ENCODE results near the gene NSUN5. TPM values are rescaled to one million over a fixed set of nuclear protein-coding genes. Genes with fewer than 3 reads are reported as not detected.

Gene NSUN5
- total and polyA plus RNA-seq, 2 of the 8 experiments (the other 6 are each of a cell fraction or from before 2014, with no cell fraction given), result 56.2 to 89.0 TPM

GRCh38 chr7:73338321-73338720, 29.7 kb upstream of the NSUN5 start:
- H2BK15ac ChIP-seq (ENCODE audit: low read length), result no peak overlapping the region

More at GRCh38 chr7:73338321-73338720, 29.7 kb upstream of the NSUN5 start:
- Histone ChIP-seq H4K91ac (replicated peaks; ENCODE audit: insufficient read length, low read length) (no peak overlapping the region), H4K5ac (ENCODE audit: insufficient read length, low read depth, low read length) (no peak overlapping the region), H2AFZ (ENCODE audit: low read length) (no peak overlapping the region), H3K14ac (ENCODE audit: insufficient read length) (no peak overlapping the region), H3K18ac (ENCODE audit: extremely low read depth, low read length) (no peak overlapping the region), H3K4ac (replicated peaks; ENCODE audit: insufficient read length, low read depth, low read length) (no peak overlapping the region), H4K8ac (ENCODE audit: extremely low read depth, insufficient read depth, low read length) (no peak overlapping the region), H3K56ac (replicated peaks; ENCODE audit: insufficient read length, low read depth, low read length) (no peak overlapping the region), H4K20me1 (replicated peaks in 1 of 2; ENCODE audit: control insufficient read depth in 1 of 2, insufficient read depth in 2 of 2, low read length in 2 of 2) (no peaks in the 10 kb centered on the region), H2BK12ac (ENCODE audit: low read depth, low read length) (no peak overlapping the region), H2BK20ac (ENCODE audit: low read length) (no peak overlapping the region), H3K4me3 (ENCODE audit: extremely low read depth in 1 of 4, insufficient read depth in 2 of 4, low read depth in 3 of 4, low read length in 4 of 4) (no peak overlapping the region), H3K9ac (replicated peaks in 1 of 4; ENCODE audit: extremely low read depth in 1 of 4, low read depth in 3 of 4, low read length in 3 of 4) (no peak overlapping the region), H3K79me1 (ENCODE audit: low read depth, low read length) (no peaks in the 10 kb centered on the region), H3K27me3 (replicated peaks in 1 of 4; ENCODE audit: control insufficient read depth in 3 of 4, extremely low read depth in 1 of 4, insufficient read depth in 3 of 4, low read length in 3 of 4) (no peaks in the 10 kb centered on the region; a peak in 1 of 7 replicates), H3K23me2 (ENCODE audit: low read depth, low read length) (no peaks in the 10 kb centered on the region), H3K4me1 (replicated peaks in 1 of 4; ENCODE audit: control insufficient read depth in 3 of 4, insufficient read depth in 4 of 4, low read length in 3 of 4) (peaks cover 0 to 11% (median 4%) of the 10 kb centered on the region in 4 experiments; a peak in 5 of 7 replicates), H3K4me2 (ENCODE audit: insufficient read depth in 1 of 2, low read depth in 2 of 2, low read length in 2 of 2) (no peak overlapping the region), H3K27ac (ENCODE audit: low read depth, low read length) (no peak overlapping the region), H3K23ac (ENCODE audit: insufficient read length) (no peak overlapping the region), H3K79me2 (ENCODE audit: control insufficient read depth in 1 of 2, insufficient read depth in 2 of 2, low read length in 2 of 2) (no peaks in the 10 kb centered on the region), H3K9me3 (ENCODE audit: insufficient read depth in 2 of 2, low read depth in 1 of 2, low read length in 1 of 2) (no peaks in the 10 kb centered on the region), H2AK5ac (ENCODE audit: low read depth, low read length) (no peak overlapping the region), H2BK120ac (replicated peaks; ENCODE audit: low read depth, low read length) (no peak overlapping the region), H2BK5ac (ENCODE audit: low read depth, low read length) (no peak overlapping the region), H3K36me3 (ENCODE audit: control insufficient read depth in 2 of 4, insufficient read depth in 4 of 4, low read length in 3 of 4) (no peaks in the 10 kb centered on the region)
- DNase-seq (ENCODE audit: low read depth in 1 of 2, low spot score in 2 of 2) (no peak), FAIRE-seq (no peak)
- TF ChIP-seq CBX5 (IDR thresholded peaks at IDR 0.05; ENCODE audit: low read depth, low read length) (no peak), CTBP2 (IDR thresholded peaks at IDR 0.05; ENCODE audit: borderline replicate concordance, insufficient read depth, insufficient read length, low read length) (no peak), EP300 (IDR thresholded peaks at IDR 0.05; ENCODE audit: borderline replicate concordance in 1 of 2, low read depth in 2 of 2, low read length in 2 of 2) (no peak)
- WGBS, 2 experiments (ENCODE audit: extremely low coverage in 1 of 2, insufficient coverage in 1 of 2, insufficient read length in 1 of 2, insufficient replicate concordance in 2 of 2, low coverage in 1 of 2, low lambda C conversion rate in 2 of 2, missing lambda C conversion rate in 1 of 2), result 92% methylated on average over 10 of the region's 10 CpGs; no CpG with 5 or more reads in 1 of the 2 experiments
- ChIA-PET POLR2A (ENCODE audit: partially characterized antibody) (no interaction called here), CTCF (ENCODE audit: partially characterized antibody) (no interaction called here)
